Measurements from ENCODE around the gene UNC45B. TPM values are rescaled to one million over a fixed set of nuclear protein-coding genes. Genes with fewer than 3 reads are reported as not detected.
"Not testable (repeated sequence)": the region's sequence is repeated elsewhere in the genome, so short reads cannot be mapped to it uniquely, and the experiment has no call there.

The UNC45B gene
- total RNA-seq, 2 donors from 2014 or later, result not detected

GRCh38 chr17:35191001-35191695 lies 43.5 kb downstream of the UNC45B start:
- 87 to 92% methylated on average over 11 of the region's 11 CpGs for WGBS, 2 experiments (ENCODE audit: insufficient coverage in 1 of 2, insufficient read length in 1 of 2)
- no peaks in the 10 kb centered on the region for H3K27me3 Mint-ChIP-seq (ENCODE audit: insufficient read depth)
- no peak overlapping the region for H3K27ac ChIP-seq (ENCODE audit: low read depth, low read length)
- no peaks in the 10 kb centered on the region for H3K4me1 ChIP-seq (ENCODE audit: control insufficient read depth, insufficient read depth, low read length)
- H3K9ac ChIP-seq (ENCODE audit: extremely low read depth, low read length, poor library complexity, severe bottlenecking), result no peak overlapping the region
- H3K4me3 Mint-ChIP-seq, result no peak overlapping the region
- H3K36me3 Mint-ChIP-seq (ENCODE audit: low read depth), result no peaks in the 10 kb centered on the region
- no peak for TF ChIP-seq CTCF (conservative IDR thresholded peaks at IDR 0.05)
- no peaks in the 10 kb centered on the region for H3K4me1 Mint-ChIP-seq
- H3K9me3 Mint-ChIP-seq, result peaks cover 21% of the 10 kb centered on the region
- no peak overlapping the region for H3K4me3 ChIP-seq (ENCODE audit: low read length)
- no peak for DNase-seq
- H3K36me3 ChIP-seq (ENCODE audit: control insufficient read depth, insufficient read depth, low read length), result no peaks in the 10 kb centered on the region
- no peak overlapping the region for H3K27ac Mint-ChIP-seq
- peaks cover 8% of the 10 kb centered on the region for H3K27me3 ChIP-seq (ENCODE audit: control insufficient read depth, insufficient read depth, low read length, poor library complexity, severe bottlenecking)
- H3K9me3 ChIP-seq (ENCODE audit: control insufficient read depth, low read length), result peaks cover 2% of the 10 kb centered on the region

GRCh38 chr17:35192708-35193107 lies 45.1 kb downstream of the UNC45B start:
- Mint-ChIP-seq H3K27me3 (ENCODE audit: insufficient read depth) (peaks cover 1% of the 10 kb centered on the region), H3K4me3 (no peak overlapping the region), H3K4me1 (no peaks in the 10 kb centered on the region), H3K9me3 (peaks cover 30% of the 10 kb centered on the region), H3K36me3 (ENCODE audit: low read depth) (no peaks in the 10 kb centered on the region), H3K27ac (no peak overlapping the region)
- TF ChIP-seq CTCF (conservative IDR thresholded peaks at IDR 0.05), result no peak
- WGBS, 2 experiments (ENCODE audit: insufficient coverage in 1 of 2, insufficient read length in 1 of 2), result 84 to 90% methylated on average over 3 to 8 of the region's 8 CpGs
- Histone ChIP-seq H3K27ac (ENCODE audit: low read depth, low read length) (no peak overlapping the region), H3K9ac (ENCODE audit: extremely low read depth, low read length, poor library complexity, severe bottlenecking) (no peak overlapping the region), H3K4me3 (ENCODE audit: low read length) (no peak overlapping the region), H3K36me3 (ENCODE audit: control insufficient read depth, insufficient read depth, low read length) (no peaks in the 10 kb centered on the region), H3K9me3 (ENCODE audit: control insufficient read depth, low read length) (peaks cover 6% of the 10 kb centered on the region), H3K27me3 (ENCODE audit: control insufficient read depth, insufficient read depth, low read length, poor library complexity, severe bottlenecking) (no peaks in the 10 kb centered on the region), H3K4me1 (ENCODE audit: control insufficient read depth, insufficient read depth, low read length) (no peaks in the 10 kb centered on the region)
- DNase-seq, result no peak

- H3K9ac ChIP-seq (ENCODE audit: extremely low read depth, low read length, poor library complexity, severe bottlenecking); H3K9me3 ChIP-seq (ENCODE audit: control insufficient read depth, low read length); H3K27ac ChIP-seq (ENCODE audit: low read depth, low read length); H3K27me3 ChIP-seq (ENCODE audit: control insufficient read depth, insufficient read depth, low read length, poor library complexity, severe bottlenecking); H3K4me1 Mint-ChIP-seq; H3K27me3 Mint-ChIP-seq (ENCODE audit: insufficient read depth); H3K4me3 ChIP-seq (ENCODE audit: low read length); H3K36me3 Mint-ChIP-seq (ENCODE audit: low read depth); H3K4me1 ChIP-seq (ENCODE audit: control insufficient read depth, insufficient read depth, low read length); DNase-seq; H3K36me3 ChIP-seq (ENCODE audit: control insufficient read depth, insufficient read depth, low read length); H3K27ac Mint-ChIP-seq; H3K4me3 Mint-ChIP-seq: not testable (repeated sequence)
- WGBS, 2 experiments (ENCODE audit: insufficient coverage in 1 of 2, insufficient read length in 1 of 2), result 83 to 92% methylated on average over 5 to 12 of the region's 12 CpGs
- peaks cover 36% of the 10 kb centered on the region for H3K9me3 Mint-ChIP-seq
Observed at GRCh38 chr17:35194001-35194400, 46.4 kb downstream of the UNC45B start, which contains the start of gene SLC35G3. Gene SLC35G3, minus strand, starts transcription at chr17:35194393. Its CDS starts 86 bp downstream, at chr17:35194307.

GRCh38 chr17:35195062-35195461 lies 47.4 kb downstream of the UNC45B start:
- not testable (repeated sequence) for H3K36me3 Mint-ChIP-seq (ENCODE audit: low read depth); H3K36me3 ChIP-seq (ENCODE audit: control insufficient read depth, insufficient read depth, low read length); H3K9me3 ChIP-seq (ENCODE audit: control insufficient read depth, low read length); H3K4me1 ChIP-seq (ENCODE audit: control insufficient read depth, insufficient read depth, low read length); H3K9ac ChIP-seq (ENCODE audit: extremely low read depth, low read length, poor library complexity, severe bottlenecking); H3K27ac ChIP-seq (ENCODE audit: low read depth, low read length); H3K27me3 ChIP-seq (ENCODE audit: control insufficient read depth, insufficient read depth, low read length, poor library complexity, severe bottlenecking); H3K4me1 Mint-ChIP-seq; H3K4me3 ChIP-seq (ENCODE audit: low read length); H3K4me3 Mint-ChIP-seq; DNase-seq; H3K27ac Mint-ChIP-seq; H3K27me3 Mint-ChIP-seq (ENCODE audit: insufficient read depth)
- 93 to 100% methylated on average over 5 to 31 of the region's 31 CpGs for WGBS, 2 experiments (ENCODE audit: insufficient coverage in 1 of 2, insufficient read length in 1 of 2)
- H3K9me3 Mint-ChIP-seq, result peaks cover 44% of the 10 kb centered on the region

GRCh38 chr17:35202582-35202981 lies 55.0 kb downstream of the UNC45B start:
- not testable (repeated sequence) for DNase-seq; H3K36me3 Mint-ChIP-seq (ENCODE audit: low read depth); H3K27ac ChIP-seq (ENCODE audit: low read depth, low read length); H3K4me1 ChIP-seq (ENCODE audit: control insufficient read depth, insufficient read depth, low read length); H3K9ac ChIP-seq (ENCODE audit: extremely low read depth, low read length, poor library complexity, severe bottlenecking); H3K36me3 ChIP-seq (ENCODE audit: control insufficient read depth, insufficient read depth, low read length); H3K4me1 Mint-ChIP-seq; H3K27ac Mint-ChIP-seq; H3K4me3 ChIP-seq (ENCODE audit: low read length); H3K4me3 Mint-ChIP-seq; H3K9me3 ChIP-seq (ENCODE audit: control insufficient read depth, low read length)
- Mint-ChIP-seq H3K27me3 (ENCODE audit: insufficient read depth) (peaks cover 13% of the 10 kb centered on the region), H3K9me3 (peaks cover 39% of the 10 kb centered on the region)
- H3K27me3 ChIP-seq (ENCODE audit: control insufficient read depth, insufficient read depth, low read length, poor library complexity, severe bottlenecking), result peaks cover 12% of the 10 kb centered on the region
- WGBS, 2 experiments (ENCODE audit: insufficient coverage in 1 of 2, insufficient read length in 1 of 2), result no CpG with 5 or more reads among the region's 2 CpGs

All from endodermal cell (in vitro differentiated cells).